IPS-20b (cell line): ENCODE results near the gene ZBTB18.

Experiments
- H3K27ac ChIP-seq: one replicate; pipeline ENCODE4 v1.5.1; 2013; ENCODE audit warnings: low read length
- H3K27me3 ChIP-seq: 2 replicates; pipeline ENCODE4 v1.6.1; 2013; ENCODE audit warnings: mild to moderate bottlenecking, low read length, inconsistent platforms; ENCODE audit not compliant: insufficient read depth
- H3K36me3 ChIP-seq: 2 replicates; pipeline ENCODE4 v1.6.1; 2013; ENCODE audit warnings: low read depth, mild to moderate bottlenecking, inconsistent platforms, low read length, moderate library complexity; ENCODE audit not compliant: insufficient read depth
- H3K4me1 ChIP-seq: 2 replicates; pipeline ENCODE4 v1.6.1; 2013; ENCODE audit warnings: mild to moderate bottlenecking, control low read depth, inconsistent platforms, low read length, moderate library complexity; ENCODE audit not compliant: insufficient read depth
- H3K4me3 ChIP-seq: 2 replicates; pipeline ENCODE4 v1.5.1; 2013; ENCODE audit warnings: mild to moderate bottlenecking, low read length, inconsistent platforms
- H3K9ac ChIP-seq: 2 replicates; pipeline ENCODE4 v1.6.1; 2013; ENCODE audit warnings: low read depth, mild to moderate bottlenecking, inconsistent platforms, low read length, moderate library complexity
- H3K9me3 ChIP-seq: 2 replicates; pipeline ENCODE4 v1.6.1; 2013; ENCODE audit warnings: mild to moderate bottlenecking, low read depth, low read length, inconsistent platforms; ENCODE audit not compliant: insufficient read depth

The ZBTB18 gene

DNA sequence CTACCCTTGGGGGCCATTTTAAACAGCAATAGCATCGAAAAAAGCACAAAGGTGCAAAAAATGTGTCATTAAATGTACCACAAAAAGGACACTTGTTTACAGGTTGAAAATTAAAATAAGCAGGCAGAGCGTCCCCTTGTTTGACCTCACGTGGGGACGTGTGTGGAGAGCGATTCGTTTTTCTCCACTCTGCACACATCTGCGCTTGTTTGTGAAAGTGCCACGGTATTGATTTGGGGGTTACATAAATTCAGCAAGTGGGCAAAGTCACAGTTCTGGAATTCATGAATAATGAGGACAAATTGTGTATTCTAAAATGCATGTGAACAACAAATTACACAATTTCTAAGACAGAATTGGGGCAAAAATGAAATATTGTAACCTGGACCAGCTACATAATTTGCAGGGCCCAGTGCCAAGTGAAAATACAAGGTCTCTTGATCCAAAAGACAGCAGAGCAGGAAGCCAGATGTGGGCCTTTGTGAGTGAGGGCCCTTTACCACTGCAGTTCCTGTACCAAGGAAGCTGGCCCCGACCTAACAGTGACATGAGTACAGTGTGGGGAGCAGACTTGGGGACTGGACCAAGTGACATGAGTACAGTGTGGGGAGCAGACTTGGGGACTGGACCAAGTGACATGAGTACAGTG, 43.9 kb downstream of the ZBTB18 start:
- Histone ChIP-seq H3K9ac (no peak overlapping the region), H3K9me3 (no peaks in the 10 kb centered on the region; the same call in 1 of the 2 replicates), H3K36me3 (no peaks in the 10 kb centered on the region), H3K4me3 (no peak overlapping the region), H3K27me3 (no peaks in the 10 kb centered on the region), H3K4me1 (no peaks in the 10 kb centered on the region), H3K27ac (no peak overlapping the region)

DNA sequence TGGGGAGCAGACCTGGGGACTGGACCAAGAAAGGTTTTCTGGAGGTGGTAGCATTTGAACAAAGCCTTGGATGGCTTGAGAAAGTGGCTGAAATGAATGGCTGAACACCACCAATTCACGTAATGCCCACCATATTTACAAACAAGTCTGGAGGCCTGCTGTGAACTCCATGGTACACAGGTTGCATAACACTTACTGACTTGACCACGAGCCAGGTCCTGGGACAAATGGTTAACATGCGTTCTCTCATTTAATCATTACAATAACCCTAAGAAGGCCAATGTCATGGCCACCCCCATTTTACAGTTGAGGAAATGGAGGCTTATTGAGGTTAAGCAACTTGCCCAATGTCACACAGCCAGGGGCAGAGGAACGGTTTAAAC, 44.4 kb downstream of the ZBTB18 start:
- Histone ChIP-seq H3K27me3 (no peaks in the 10 kb centered on the region), H3K9ac (no peak overlapping the region), H3K4me1 (no peaks in the 10 kb centered on the region), H3K9me3 (no peaks in the 10 kb centered on the region; the same call in 1 of the 2 replicates), H3K27ac (no peak overlapping the region), H3K36me3 (no peaks in the 10 kb centered on the region), H3K4me3 (no peak overlapping the region)

DNA sequence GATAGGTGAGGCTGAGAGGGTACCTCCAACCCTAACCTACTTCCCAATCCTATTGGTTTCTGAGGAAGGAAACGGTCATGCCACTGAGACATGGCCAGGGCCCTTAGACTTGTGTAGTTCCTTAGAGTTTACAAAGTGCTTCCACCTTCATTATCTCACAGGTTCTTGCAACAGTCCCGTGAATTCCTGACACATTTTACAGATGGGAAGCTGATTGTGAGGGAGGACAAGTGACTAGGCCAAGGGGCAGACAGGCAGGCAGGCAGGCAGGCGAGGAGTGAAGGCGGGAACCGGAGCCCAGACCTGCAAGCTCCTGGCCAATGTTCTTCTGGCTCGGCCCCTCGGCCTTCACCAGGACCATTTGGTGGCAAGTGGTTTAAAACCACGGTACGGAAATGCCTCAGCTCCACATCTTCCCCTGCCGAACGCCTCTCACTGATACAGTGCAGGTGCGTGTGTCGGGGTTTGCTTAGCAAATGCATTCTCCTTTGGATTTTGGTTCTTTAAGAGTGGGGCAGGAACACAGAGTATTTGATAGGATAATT, 45.1 kb downstream of the ZBTB18 start:
- Histone ChIP-seq H3K9ac (no peak overlapping the region), H3K4me1 (no peaks in the 10 kb centered on the region), H3K36me3 (no peaks in the 10 kb centered on the region), H3K27ac (no peak overlapping the region), H3K4me3 (no peak overlapping the region), H3K9me3 (no peaks in the 10 kb centered on the region; the same call in 1 of the 2 replicates), H3K27me3 (no peaks in the 10 kb centered on the region)

DNA sequence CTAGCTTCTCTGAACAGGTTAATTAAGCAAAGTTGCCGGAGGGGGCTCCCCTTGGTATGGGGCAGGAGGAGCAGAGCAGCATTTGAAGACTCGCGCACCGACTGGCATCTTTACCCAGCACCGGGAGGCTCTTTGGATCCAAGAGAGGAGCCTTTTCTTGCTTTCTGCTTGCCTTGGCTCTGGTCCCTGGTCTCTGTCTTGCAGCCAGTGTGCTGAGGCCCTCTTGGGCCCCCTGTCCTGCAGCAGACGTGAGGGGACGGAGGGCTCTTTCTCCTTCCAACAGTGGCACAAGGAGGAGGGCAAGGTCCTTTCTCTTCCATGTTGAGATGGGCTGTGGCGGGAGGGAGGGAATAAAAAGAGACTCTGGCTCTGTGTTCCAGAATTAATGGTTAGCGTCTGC, 45.6 kb downstream of the ZBTB18 start:
- Histone ChIP-seq H3K9ac (no peak overlapping the region), H3K4me3 (no peak overlapping the region), H3K4me1 (no peaks in the 10 kb centered on the region), H3K36me3 (no peaks in the 10 kb centered on the region), H3K27me3 (no peaks in the 10 kb centered on the region), H3K27ac (no peak overlapping the region), H3K9me3 (no peaks in the 10 kb centered on the region; the same call in 1 of the 2 replicates)

DNA sequence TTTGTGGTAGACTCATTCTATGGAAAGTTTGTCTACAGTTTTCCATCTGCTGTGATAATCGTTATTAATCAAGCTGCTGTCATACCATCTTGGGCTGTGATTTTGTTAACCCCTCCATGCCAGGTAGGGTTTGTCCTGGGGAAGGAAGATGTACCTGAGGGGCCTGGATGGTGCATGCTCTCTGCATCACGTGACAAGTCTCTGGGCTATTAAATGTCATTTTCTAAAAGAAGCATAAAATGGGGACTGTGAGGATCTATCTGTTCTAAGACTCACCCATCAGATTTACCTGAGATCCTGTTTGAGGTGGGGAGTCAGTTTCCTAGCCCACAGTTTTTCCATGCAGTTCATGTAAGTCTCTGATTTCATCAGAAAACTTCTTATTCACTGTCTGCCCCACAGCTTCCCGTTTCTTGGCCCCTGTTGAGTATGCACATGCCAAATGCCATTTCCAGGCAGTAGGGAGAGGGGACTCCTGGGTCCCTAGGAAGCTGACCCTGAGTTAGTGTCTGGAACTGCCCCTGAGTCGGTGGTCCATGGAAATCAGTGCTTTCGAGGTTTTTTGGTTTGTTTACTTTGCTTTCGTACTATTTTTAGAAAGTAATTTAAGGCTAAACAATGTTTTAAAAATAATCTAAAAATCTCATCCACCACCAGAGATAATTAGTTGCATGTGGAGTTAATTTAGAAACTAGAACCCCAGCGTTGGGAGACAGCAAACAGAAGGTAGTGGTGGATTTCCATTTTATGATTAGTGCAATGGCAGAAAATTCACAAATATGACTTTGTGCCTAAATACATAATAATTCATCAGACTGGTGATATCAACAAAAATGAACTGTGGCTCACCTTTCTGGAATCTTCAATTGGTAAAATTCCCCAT, 46.7 kb downstream of the ZBTB18 start:
- Histone ChIP-seq H3K4me3 (no peak overlapping the region), H3K27me3 (no peaks in the 10 kb centered on the region), H3K36me3 (no peaks in the 10 kb centered on the region), H3K9me3 (no peaks in the 10 kb centered on the region; the same call in 1 of the 2 replicates), H3K27ac (no peak overlapping the region), H3K4me1 (no peaks in the 10 kb centered on the region), H3K9ac (no peak overlapping the region)

DNA sequence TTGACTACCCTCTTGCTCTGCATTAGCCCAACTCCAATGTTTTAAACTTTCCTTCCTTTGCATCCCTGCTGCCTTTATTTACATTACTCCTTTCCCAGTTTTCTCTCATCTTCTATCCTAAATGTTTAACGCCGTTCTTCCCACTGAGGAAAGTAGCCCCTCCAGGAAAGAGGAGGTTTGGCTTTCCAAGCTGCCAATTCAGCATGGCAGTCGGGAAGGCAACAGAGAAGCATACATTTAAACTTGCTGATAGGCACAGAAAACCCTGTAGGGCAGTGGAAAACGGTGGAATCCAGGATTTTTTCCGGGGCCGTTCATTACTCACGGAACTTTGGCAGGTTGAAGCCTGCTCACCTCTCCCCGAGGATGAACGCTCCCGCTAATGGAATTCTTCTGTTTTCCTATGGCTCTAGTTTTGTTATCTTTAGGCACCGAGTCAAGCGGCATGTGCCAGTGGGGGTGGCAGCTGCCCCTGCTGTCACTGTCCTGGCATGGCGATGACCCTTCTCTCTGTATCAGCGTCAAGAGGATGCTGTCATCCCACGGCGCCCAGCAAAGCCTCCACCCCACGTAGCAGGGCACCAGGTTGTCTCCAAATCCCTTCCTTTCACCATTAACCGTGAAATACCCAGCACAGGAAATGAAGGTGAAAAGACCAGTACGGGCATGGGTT, 48.3 kb downstream of the ZBTB18 start:
- Histone ChIP-seq H3K27ac (no peak overlapping the region), H3K4me3 (no peak overlapping the region), H3K9me3 (no peaks in the 10 kb centered on the region; the same call in 1 of the 2 replicates), H3K9ac (no peak overlapping the region), H3K27me3 (no peaks in the 10 kb centered on the region), H3K4me1 (no peaks in the 10 kb centered on the region), H3K36me3 (no peaks in the 10 kb centered on the region)

DNA sequence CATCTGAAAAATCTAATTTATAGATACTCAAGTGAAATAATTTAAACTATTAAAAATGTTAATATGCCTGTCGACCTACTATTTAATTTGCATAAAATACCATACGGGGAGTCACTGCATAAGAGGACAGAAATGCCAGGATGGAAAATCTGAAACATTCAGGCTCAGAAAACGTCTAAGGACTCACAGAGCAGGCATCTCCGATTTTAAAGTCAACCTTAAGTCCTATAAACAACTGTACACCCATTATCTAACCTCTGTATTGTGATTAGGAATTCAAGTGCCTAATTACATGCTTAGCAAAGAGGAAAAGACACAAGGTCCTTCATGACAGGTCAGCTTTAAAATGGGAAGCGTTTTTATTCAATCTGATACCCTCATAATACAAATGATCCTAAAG, 49.2 kb downstream of the ZBTB18 start:
- no peaks in the 10 kb centered on the region for H3K4me1 ChIP-seq

DNA sequence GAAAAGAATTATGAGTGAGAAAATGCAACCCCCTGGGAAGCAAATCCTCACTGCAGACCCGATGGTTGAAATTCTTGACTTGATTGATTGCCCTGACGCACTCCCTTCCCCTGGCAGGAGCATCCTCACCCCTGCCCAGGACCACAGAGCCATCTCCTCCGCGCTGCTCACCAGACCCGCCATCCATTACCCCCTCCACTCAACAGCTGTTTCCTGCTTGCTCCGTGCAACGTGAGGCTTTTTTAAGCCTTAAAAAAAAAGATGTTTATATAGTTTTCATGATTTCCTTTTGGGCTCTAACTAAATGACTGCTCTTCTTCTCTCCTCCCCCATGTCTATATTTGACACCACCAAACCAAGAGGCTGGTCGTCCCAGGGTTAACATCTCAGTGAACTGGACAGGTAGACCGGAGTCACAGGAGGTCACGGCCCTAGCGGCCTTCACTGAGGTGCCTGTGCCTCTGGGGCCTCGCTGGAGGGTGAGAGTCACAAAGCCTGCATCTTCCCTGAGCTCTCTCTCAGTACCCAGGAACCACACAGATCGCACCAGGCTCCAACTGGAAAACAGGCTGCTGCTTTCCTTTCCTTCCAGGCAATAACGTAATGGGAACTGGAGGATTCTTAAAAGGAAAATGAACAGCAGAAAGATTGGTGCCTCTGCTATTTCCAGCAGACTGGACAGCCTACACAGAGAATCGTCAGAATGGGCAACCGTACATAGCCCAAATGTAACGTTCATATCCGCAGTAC, 49.8 kb downstream of the ZBTB18 start:
- Histone ChIP-seq H3K4me3 (no peak overlapping the region), H3K27ac (no peak overlapping the region)

More for the DNA sequence above, 49.2 kb downstream of the ZBTB18 start:
- no peaks in the 10 kb centered on the region for H3K36me3 ChIP-seq
- H3K27ac ChIP-seq, result no peak overlapping the region
- no peak overlapping the region for H3K9ac ChIP-seq
- no peaks in the 10 kb centered on the region for H3K27me3 ChIP-seq
- H3K9me3 ChIP-seq, result no peaks in the 10 kb centered on the region; the same call in 1 of the 2 replicates
- no peak overlapping the region for H3K4me3 ChIP-seq

DNA sequence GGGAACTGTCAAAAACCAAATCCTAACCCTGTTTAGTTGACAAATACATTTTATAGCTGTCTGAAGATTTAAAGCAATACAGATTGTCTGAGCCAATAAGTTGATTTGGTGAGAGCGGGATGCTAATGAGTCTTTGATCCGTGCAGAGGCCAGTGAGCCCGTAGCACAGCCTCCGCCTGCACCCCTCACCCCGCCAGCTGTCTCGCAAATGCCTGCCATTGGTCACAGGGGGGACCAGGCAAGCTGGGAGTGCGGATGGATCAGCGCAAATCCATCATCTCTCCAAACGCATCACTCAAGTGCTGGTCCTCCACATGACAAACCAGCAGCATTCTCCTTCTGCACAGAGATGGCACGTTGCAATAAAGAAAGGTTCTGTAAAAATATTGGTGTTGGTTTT, 51.0 kb downstream of the ZBTB18 start:
- no peak overlapping the region for H3K4me3 ChIP-seq
- no peaks in the 10 kb centered on the region for H3K4me1 ChIP-seq
- H3K27ac ChIP-seq, result no peak overlapping the region
- no peak overlapping the region for H3K9ac ChIP-seq
- H3K36me3 ChIP-seq, result no peaks in the 10 kb centered on the region
- H3K9me3 ChIP-seq, result no peaks in the 10 kb centered on the region; the same call in 1 of the 2 replicates
- no peaks in the 10 kb centered on the region for H3K27me3 ChIP-seq

More for the DNA sequence above, 49.8 kb downstream of the ZBTB18 start:
- Histone ChIP-seq H3K4me1 (no peaks in the 10 kb centered on the region), H3K9ac (no peak overlapping the region), H3K36me3 (no peaks in the 10 kb centered on the region), H3K27me3 (no peaks in the 10 kb centered on the region), H3K9me3 (no peaks in the 10 kb centered on the region; the same call in 1 of the 2 replicates)

DNA sequence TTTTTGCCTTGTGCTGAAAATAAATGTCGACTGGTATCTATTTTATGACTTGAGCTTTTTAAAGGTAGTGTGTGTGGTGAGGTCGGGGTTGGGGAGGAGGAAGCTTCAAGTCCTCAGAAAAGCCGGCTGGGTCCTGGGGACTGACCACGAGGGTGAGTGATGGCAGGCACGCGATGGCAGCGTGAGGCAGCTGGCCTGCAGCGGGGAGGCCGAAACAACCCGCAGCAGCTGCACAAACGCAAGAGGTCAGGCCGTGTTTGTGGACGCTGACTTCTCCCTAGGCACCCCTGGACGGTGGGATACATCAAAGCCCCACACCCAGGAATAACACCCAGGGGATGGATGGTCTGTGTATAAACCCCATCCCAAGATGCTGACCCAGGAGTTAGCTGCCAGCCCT, 51.4 kb downstream of the ZBTB18 start:
- Histone ChIP-seq H3K4me1 (no peaks in the 10 kb centered on the region), H3K36me3 (no peaks in the 10 kb centered on the region), H3K27me3 (no peaks in the 10 kb centered on the region), H3K9me3 (no peaks in the 10 kb centered on the region; the same call in 1 of the 2 replicates), H3K9ac (no peak overlapping the region), H3K4me3 (no peak overlapping the region), H3K27ac (no peak overlapping the region)
